B cell (primary cell): ENCODE measurements around the gene OR1I1. TPM values are rescaled to one million over a fixed set of nuclear protein-coding genes. Genes with fewer than 3 reads are reported as not detected.

Experiments used
- ATAC-seq: fragments of 200-7000 bp; cut with Tn5 transposase; one replicate; pipeline ENCODE4 v1.10.0; 2021; ENCODE audit warnings: low read depth, mild to moderate bottlenecking, moderate number of reproducible peaks, moderate library complexity
- CTCF ChIA-PET: fragments of 350-600 bp; sonication (Branson Sonifier 250); formaldehyde crosslinking; loops from one replicate; lab custom pipeline; 2021; ENCODE audit warnings: antibody characterized with exemption, inconsistent platforms; lab: Charles Lee
- POLR2A ChIA-PET: fragments of 350-600 bp; sonication (Branson Sonifier 250); formaldehyde crosslinking; loops from one replicate; lab custom pipeline; 2021; ENCODE audit warnings: antibody characterized with exemption; lab: Charles Lee
- DNase-seq: peaks from one replicate; pipeline ENCODE4 v3.0.0; 2013
- H2AFZ ChIP-seq: 2 replicates; pipeline ENCODE4 v1.6.1; 2012; ENCODE audit warnings: mild to moderate bottlenecking, low read depth, low read length; ENCODE audit not compliant: insufficient read depth, poor library complexity, severe bottlenecking
- H3K27ac ChIP-seq, 2 donors: 1 replicate in 1 of 2; 2 replicates in 1 of 2; pipeline ENCODE4 v1.5.1; 2012 to 2013; ENCODE audit warnings: low read length in 2 of 2, mild to moderate bottlenecking in 2 of 2, moderate library complexity in 1 of 2
- H3K27me3 ChIP-seq, 4 experiments: fragments of 200-600 bp in 1 of 4; sonication (generic) in 1 of 4; replicated peaks in 1 of 4; 1 replicate in 2 of 4; 2 replicates in 2 of 4; pipeline versions ENCODE4 v1.6.1 to v1.7.0; 2013 to 2016; ENCODE audit warnings: low read length in 3 of 4, mild to moderate bottlenecking in 2 of 4, mixed read lengths in 1 of 4, moderate library complexity in 1 of 4; ENCODE audit not compliant: insufficient read depth in 4 of 4, control insufficient read depth in 3 of 4; ENCODE audit errors: control extremely low read depth in 1 of 4
- H3K36me3 ChIP-seq, 2 experiments: replicated peaks in 1 of 2; 1 replicate in 1 of 2; 2 replicates in 1 of 2; pipeline versions ENCODE4 v1.6.1 to v1.7.1; 2013; ENCODE audit warnings: low read length in 1 of 2; ENCODE audit not compliant: insufficient read depth in 2 of 2, control insufficient read depth in 1 of 2; ENCODE audit errors: control extremely low read depth in 1 of 2, extremely low read depth in 1 of 2
- H3K4me1 ChIP-seq, 2 donors: fragments of 200-600 bp in 1 of 2; sonication (generic) in 1 of 2; 1 replicate in 1 of 2; 2 replicates in 1 of 2; pipeline versions ENCODE4 v1.5.1 to v1.6.1; 2013 to 2017; ENCODE audit warnings: low read length in 2 of 2; ENCODE audit not compliant: control insufficient read depth in 2 of 2, insufficient read depth in 2 of 2
- H3K4me2 ChIP-seq: replicated peaks from 2 replicates; pipeline ENCODE3; 2012; ENCODE audit warnings: mild to moderate bottlenecking, low read depth, low read length; ENCODE audit not compliant: poor library complexity, severe bottlenecking
- H3K4me3 ChIP-seq, 5 experiments: fragments of 200-600 bp in 1 of 5; sonication (generic) in 1 of 5; 1 replicate in 3 of 5; 2 replicates in 2 of 5; pipeline versions ENCODE4 v1.5.1 to v1.7.0; 2011 to 2016; ENCODE audit warnings: low read length in 4 of 5, mild to moderate bottlenecking in 4 of 5, low read depth in 2 of 5, control low read depth in 1 of 5, moderate library complexity in 1 of 5; ENCODE audit not compliant: insufficient read depth in 1 of 5; ENCODE audit errors: control extremely low read depth in 1 of 5, extremely low read depth in 1 of 5
- H3K79me2 ChIP-seq: fragments of 200-600 bp; sonication (generic); one replicate; pipeline ENCODE4 v1.6.0; 2016; ENCODE audit warnings: low read length; ENCODE audit not compliant: control insufficient read depth, insufficient read depth
- H3K9ac ChIP-seq: fragments of 200-600 bp; sonication (generic); 2 replicates; pipeline ENCODE4 v1.6.1; 2017; ENCODE audit warnings: mild to moderate bottlenecking, low read length, moderate library complexity
- H3K9me3 ChIP-seq, 3 donors: one replicate each; pipeline versions ENCODE4 v1.6.1 to v1.7.1; 2013; ENCODE audit warnings: low read length in 2 of 3; ENCODE audit not compliant: control insufficient read depth in 2 of 3, insufficient read depth in 1 of 3; ENCODE audit errors: control extremely low read depth in 1 of 3
- H4K20me1 ChIP-seq: 2 replicates; pipeline ENCODE4 v1.6.0; 2012; ENCODE audit warnings: mild to moderate bottlenecking, low read length; ENCODE audit not compliant: insufficient read depth, control insufficient read depth, poor library complexity, severe bottlenecking
- H3K27ac Mint-ChIP-seq: one replicate; pipeline ENCODE4 v1.8.0; 2021; ENCODE audit warnings: mixed read lengths
- H3K27me3 Mint-ChIP-seq: one replicate; pipeline ENCODE4 v1.8.0; 2021; ENCODE audit warnings: mixed read lengths
- H3K4me1 Mint-ChIP-seq: one replicate; pipeline ENCODE4 v1.8.0; 2021; ENCODE audit warnings: mixed read lengths
- H3K4me3 Mint-ChIP-seq: one replicate; pipeline ENCODE4 v1.8.0; 2021; ENCODE audit warnings: mixed read lengths
- H3K9me3 Mint-ChIP-seq: one replicate; pipeline ENCODE4 v1.8.0; 2022; ENCODE audit warnings: mixed read lengths; ENCODE audit not compliant: insufficient read depth
- EZH2 ChIP-seq: IDR thresholded peaks from 2 replicates; pipeline ENCODE4 v1.6.1; 2012; ENCODE audit warnings: borderline replicate concordance, low read depth, mild to moderate bottlenecking, moderate library complexity, low read length; ENCODE audit not compliant: insufficient read depth, poor library complexity, severe bottlenecking
- WGBS: methylation state at CpG from one replicate; pipeline ENCODE4 v1.1.5; 2013; ENCODE audit warnings: missing lambda C conversion rate; ENCODE audit not compliant: insufficient coverage; 5-methylcytosine and 5-hydroxymethylcytosine counted together
- intact Hi-C: fragments of 100-400 bp; cut with micrococcal nuclease; formaldehyde crosslinking; loops from one replicate; pipeline ENCODE4 v1.10.0; 2022
- polyA plus RNA-seq: library from polyadenylated mRNA; depleted of rRNA; stranded (reverse); fragments of >200 nt; gene quantifications from 2 replicates; pipeline ENCODE4 v1.2.3, GENCODE V29; 2012
- total RNA-seq, 2 donors: library from RNA; stranded (reverse); fragments of 120-200 nt in 1 of 2; gene quantifications; 1 replicate in 1 of 2; 2 replicates in 1 of 2; pipeline versions ENCODE4 v1.2.3 to v1.2.4, GENCODE V29; 2013 to 2022
- TF ChIP-seq, protein P1 (sequence below): fragments of 200-600 bp; IDR thresholded peaks from one replicate; pipeline ENCODE4 v1.8.0; 2022; ENCODE audit warnings: antibody characterized with exemption, mild to moderate bottlenecking

Gene OR1I1
- total and polyA plus RNA-seq, 2 donors (not counting 1 experiment from before 2014, with no cell fraction given): not detected

DNA sequence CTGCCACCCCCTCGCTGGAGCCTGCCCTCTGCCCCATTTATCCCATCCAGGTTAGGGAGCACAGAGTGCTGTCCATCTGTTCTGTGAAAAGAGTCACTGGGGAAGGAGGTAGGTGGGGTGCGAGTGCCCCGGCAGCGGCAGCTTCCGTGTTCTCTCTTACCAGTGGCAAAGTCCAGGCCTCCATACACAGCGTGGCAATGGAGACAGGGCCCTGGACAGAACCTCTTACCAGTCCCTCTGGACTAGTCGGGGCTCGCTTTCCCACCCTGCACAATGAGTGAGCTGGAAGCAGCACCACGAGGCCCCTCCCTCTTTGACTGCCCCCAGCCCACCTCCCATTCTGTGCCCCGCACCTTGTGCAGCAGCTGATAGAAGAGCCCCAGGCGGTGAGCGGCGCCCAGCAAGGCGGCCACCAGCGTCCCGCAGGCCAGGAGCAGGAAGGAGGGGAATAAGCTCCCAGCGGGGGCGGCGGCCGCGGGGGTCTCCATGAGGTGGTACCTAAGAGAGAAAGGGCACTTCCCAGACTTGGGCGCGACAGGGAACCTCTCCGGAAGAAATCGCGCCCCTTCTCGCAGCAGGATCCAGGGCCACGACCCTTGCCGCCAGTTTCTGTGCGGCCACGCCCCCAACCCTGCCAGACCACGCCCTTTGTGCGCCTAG is 42.7 kb downstream of the OR1I1 start:
- Histone ChIP-seq H3K4me1 (peaks cover 10 to 12% of the 10 kb centered on the region in 2 donors), H3K4me2 (peak overlapping the region; percentile 86), H4K20me1 (peaks cover 8% of the 10 kb centered on the region), H3K27ac (peak overlapping the region; percentile 87 to 97), H3K79me2 (peaks cover 5% of the 10 kb centered on the region), H3K9me3 (no peaks in the 10 kb centered on the region), H3K36me3 (peaks cover 0 to 15% of the 10 kb centered on the region in 2 experiments), H3K4me3 (peak overlapping the region; percentile 60 to 87 (median 85)), H2AFZ (peak overlapping the region; percentile 89), H3K27me3 (no peaks in the 10 kb centered on the region), H3K9ac (peak overlapping the region; percentile 93)
- H3K27me3 Mint-ChIP-seq: peaks cover 9% of the 10 kb centered on the region
- CTCF ChIA-PET: interaction anchor here (0.6 to 1.2 kb wide), 4 partner anchors 23 to 431 kb away, joined by 3 read pairs; no protein-coding TSS in a partner anchor
- peak overlapping the region; percentile 97 for H3K27ac Mint-ChIP-seq
- intact Hi-C loops: loop anchor here (1.0 to 10.0 kb wide), 4 partner anchors 208 to 1073 kb away; partner anchors contain the start of genes AP1M1, BRD4 and NDUFB7
- peak overlapping the region; percentile 98 for H3K4me3 Mint-ChIP-seq
- POLR2A ChIA-PET: no interaction called here
- no peak for TF ChIP-seq EZH2
- TF ChIP-seq, protein P1, sequence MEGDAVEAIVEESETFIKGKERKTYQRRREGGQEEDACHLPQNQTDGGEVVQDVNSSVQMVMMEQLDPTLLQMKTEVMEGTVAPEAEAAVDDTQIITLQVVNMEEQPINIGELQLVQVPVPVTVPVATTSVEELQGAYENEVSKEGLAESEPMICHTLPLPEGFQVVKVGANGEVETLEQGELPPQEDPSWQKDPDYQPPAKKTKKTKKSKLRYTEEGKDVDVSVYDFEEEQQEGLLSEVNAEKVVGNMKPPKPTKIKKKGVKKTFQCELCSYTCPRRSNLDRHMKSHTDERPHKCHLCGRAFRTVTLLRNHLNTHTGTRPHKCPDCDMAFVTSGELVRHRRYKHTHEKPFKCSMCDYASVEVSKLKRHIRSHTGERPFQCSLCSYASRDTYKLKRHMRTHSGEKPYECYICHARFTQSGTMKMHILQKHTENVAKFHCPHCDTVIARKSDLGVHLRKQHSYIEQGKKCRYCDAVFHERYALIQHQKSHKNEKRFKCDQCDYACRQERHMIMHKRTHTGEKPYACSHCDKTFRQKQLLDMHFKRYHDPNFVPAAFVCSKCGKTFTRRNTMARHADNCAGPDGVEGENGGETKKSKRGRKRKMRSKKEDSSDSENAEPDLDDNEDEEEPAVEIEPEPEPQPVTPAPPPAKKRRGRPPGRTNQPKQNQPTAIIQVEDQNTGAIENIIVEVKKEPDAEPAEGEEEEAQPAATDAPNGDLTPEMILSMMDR: no peak
- ATAC-seq (no peak), DNase-seq (no peak)
- WGBS: under 1% methylated on average over 31 of the region's 33 CpGs
- no peaks in the 10 kb centered on the region for H3K9me3 Mint-ChIP-seq
- H3K4me1 Mint-ChIP-seq: peaks cover 19% of the 10 kb centered on the region
